Measurements from ENCODE around the gene KLB. TPM values are rescaled to one million over a fixed set of nuclear protein-coding genes. Genes with fewer than 3 reads are reported as not detected.

Gene KLB
- total RNA-seq, 4 donors from 2014 or later, result 0.05 to 0.13 TPM; not detected in 2

GRCh38 chr4:39497909-39498726 lies 91.4 kb downstream of the KLB start:
- no peaks in the 10 kb centered on the region for H3K27me3 ChIP-seq
- H3K4me1 ChIP-seq, result peaks cover 0 to 9% (median 0%) of the 10 kb centered on the region in 3 donors
- H3K9me3 ChIP-seq, result no peaks in the 10 kb centered on the region
- no peak for ATAC-seq
- 75 to 89% methylated on average over 1 of the region's 1 CpG for WGBS, 2 donors (ENCODE audit: low coverage in 1 of 2)
- H3K36me3 ChIP-seq, result peaks cover 0 to 53% of the 10 kb centered on the region in 2 donors
- H3K27ac ChIP-seq, result no peak overlapping the region
- H3K4me3 ChIP-seq, result no peak overlapping the region
- TF ChIP-seq POLR2AphosphoS5 (IDR thresholded peaks at IDR 0.05), result no peak
- no peak for TF ChIP-seq POLR2A (IDR thresholded peaks at IDR 0.05)

DNA sequence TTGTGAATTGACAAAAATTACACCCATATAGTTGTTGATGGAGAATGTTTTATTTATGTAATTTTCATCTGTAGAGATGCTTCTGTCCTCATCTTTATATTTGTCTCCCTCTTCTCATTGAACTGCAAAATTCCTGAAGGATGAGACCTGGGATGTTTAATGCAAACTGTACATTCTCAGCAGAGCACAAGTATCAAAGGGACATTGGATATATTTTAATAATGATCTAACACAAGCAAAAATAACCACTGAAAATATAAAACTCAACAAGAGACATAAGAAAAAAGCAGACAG lies 91.9 kb downstream of the KLB start:
- no peaks in the 10 kb centered on the region for H3K27me3 ChIP-seq
- H3K9me3 ChIP-seq, result no peaks in the 10 kb centered on the region
- no peak overlapping the region for H3K4me3 ChIP-seq
- H3K27ac ChIP-seq, result no peak overlapping the region
- H3K4me1 ChIP-seq, result peaks cover 0 to 9% (median 0%) of the 10 kb centered on the region in 3 donors
- no peak for TF ChIP-seq POLR2A (IDR thresholded peaks at IDR 0.05)
- TF ChIP-seq CTCF (IDR thresholded peaks at IDR 0.05), result no peak
- no peak for TF ChIP-seq POLR2AphosphoS5 (IDR thresholded peaks at IDR 0.05)
- no peak for TF ChIP-seq EP300 (IDR thresholded peaks at IDR 0.05)
- ATAC-seq, result no peak
- H3K36me3 ChIP-seq, result peaks cover 0 to 59% of the 10 kb centered on the region in 2 donors

Small RNA genes within 50 kb of the gene (small RNA-seq; reads per million reads assigned to genes)
- gene MIR5591, result 0 reads per million in 4 donors
- 0 reads per million in 4 donors for gene RF00019
- 0 reads per million in 4 donors for gene RNU6-887P

Other genes starting within 250 kb of the KLB start
- 10 to 100 TPM; 23.1 to 57.6 (median 34.7) TPM for gene WDR19, start 224.4 kb upstream of the KLB start, total RNA-seq
- 10 to 100 TPM; 37.1 to 51.8 (median 41.0) TPM for gene RFC1, start 40.6 kb upstream of the KLB start, total RNA-seq
- 1,000 to 10,000 TPM; 1,742 to 7,890 (median 5,202) TPM for gene RPL9, start 52.0 kb downstream of the KLB start, total RNA-seq
- gene LIAS, start 52.1 kb downstream of the KLB start, total RNA-seq, result 10 to 100 TPM in 2 of 4 donors, 1 to 10 TPM in 2; 7.8 to 16.8 (median 9.9) TPM
- 100 to 1,000 TPM in 1 of 4 donors, 10 to 100 TPM in 3; 31.1 to 151 (median 90.0) TPM for gene UGDH, start 120.5 kb downstream of the KLB start, total RNA-seq
- gene SMIM14, start 231.9 kb downstream of the KLB start, total RNA-seq, result 10 to 100 TPM; 32.9 to 70.4 (median 41.3) TPM